Kidney epithelial cell (primary cell): Measurements from ENCODE around the gene CAMK2B. TPM values are rescaled to one million over a fixed set of nuclear protein-coding genes. Genes with fewer than 3 reads are reported as not detected.

Experiments
- DNase-seq: peaks from one replicate; pipeline ENCODE4 v3.0.0-alpha.2; 2010; ENCODE audit warnings: low read depth
- H3K27me3 ChIP-seq: 2 replicates; pipeline ENCODE4 v1.6.0; 2011; ENCODE audit warnings: low read length; ENCODE audit not compliant: control insufficient read depth, insufficient read depth
- H3K36me3 ChIP-seq: 2 replicates; pipeline ENCODE4 v1.5.1; 2011; ENCODE audit warnings: low read length; ENCODE audit not compliant: control insufficient read depth, insufficient read depth
- H3K4me3 ChIP-seq: 2 replicates; pipeline ENCODE4 v1.5.1; 2011; ENCODE audit warnings: low read depth, mild to moderate bottlenecking, control low read depth, low read length
- CTCF ChIP-seq: IDR thresholded peaks from 2 replicates; pipeline ENCODE4 v1.5.1; 2011; ENCODE audit warnings: mild to moderate bottlenecking, moderate library complexity, low read length, control low read depth, inconsistent platforms; ENCODE audit not compliant: insufficient read depth, poor library complexity, severe bottlenecking
- total RNA-seq: library from RNA; depleted of rRNA; stranded (reverse); fragments of >200 nt; gene quantifications from 2 replicates; pipeline ENCODE4 v1.2.3, GENCODE V29; 2015

The CAMK2B gene
- total RNA-seq, result 0.68 TPM in 1 of 2 replicates, not detected in the other

GRCh38 chr7:44325201-44325671 lies at the start of gene CAMK2B:
TSS of gene CAMK2B (minus strand) at chr7:44325594. CDS start at chr7:44325421, 173 bp downstream.
- peak within 1 kb of the TSS; percentile 18 for H3K4me3 ChIP-seq
- peaks cover 50% of the 10 kb centered on the region for H3K27me3 ChIP-seq
- H3K36me3 ChIP-seq, result no peaks in the 10 kb centered on the region
- no peak for TF ChIP-seq CTCF
- DNase-seq, result no peak

- TF ChIP-seq CTCF, result no peak
- no peak overlapping the region for H3K4me3 ChIP-seq
- DNase-seq, result no peak
- no peaks in the 10 kb centered on the region for H3K36me3 ChIP-seq
- H3K27me3 ChIP-seq, result no peaks in the 10 kb centered on the region
These were observed 48.8 kb upstream of the CAMK2B start for GRCh38 chr7:44374007-44374763.

- Histone ChIP-seq H3K4me3 (no peak overlapping the region), H3K36me3 (no peaks in the 10 kb centered on the region), H3K27me3 (no peaks in the 10 kb centered on the region)
- DNase-seq, result no peak
- TF ChIP-seq CTCF, result no peak
These were observed 48.0 kb upstream of the CAMK2B start for GRCh38 chr7:44373418-44373740.

- TF ChIP-seq CTCF, result no peak
- no peak for DNase-seq
- Histone ChIP-seq H3K27me3 (no peaks in the 10 kb centered on the region), H3K36me3 (no peaks in the 10 kb centered on the region), H3K4me3 (no peak overlapping the region)
These were observed 47.4 kb upstream of the CAMK2B start for GRCh38 chr7:44372560-44373417.

- no peak for TF ChIP-seq CTCF
- Histone ChIP-seq H3K4me3 (no peak overlapping the region), H3K36me3 (no peaks in the 10 kb centered on the region), H3K27me3 (no peaks in the 10 kb centered on the region)
- DNase-seq, result no peak
These were observed 43.5 kb upstream of the CAMK2B start for GRCh38 chr7:44368885-44369284.
